Osteoblast (primary cell): ENCODE results near the gene SLC35A1. TPM values are rescaled to one million over a fixed set of nuclear protein-coding genes. Genes with fewer than 3 reads are reported as not detected.

Source experiments
- DNase-seq: peaks from one replicate; pipeline ENCODE4 v3.0.0; 2011; ENCODE audit warnings: low spot score, mixed read lengths; ENCODE audit not compliant: insufficient read length; ENCODE audit errors: missing footprints
- H2AFZ ChIP-seq: 2 replicates; pipeline ENCODE4 v1.6.0; 2011; ENCODE audit warnings: mild to moderate bottlenecking, low read length
- H3K27ac ChIP-seq: 2 replicates; pipeline ENCODE4 v1.5.1; 2011; ENCODE audit warnings: mild to moderate bottlenecking, low read depth, low read length, moderate library complexity
- H3K27me3 ChIP-seq: 2 replicates; pipeline ENCODE4 v1.6.0; 2012; ENCODE audit warnings: mild to moderate bottlenecking, control low read depth, inconsistent platforms, low read length, moderate library complexity; ENCODE audit not compliant: insufficient read depth
- H3K36me3 ChIP-seq: 2 replicates; pipeline ENCODE4 v1.5.1; 2011; ENCODE audit warnings: mild to moderate bottlenecking, low read length, control low read depth, moderate library complexity; ENCODE audit not compliant: insufficient read depth
- H3K4me1 ChIP-seq: 2 replicates; pipeline ENCODE4 v1.5.1; 2011; ENCODE audit warnings: mild to moderate bottlenecking, low read length, control low read depth, moderate library complexity; ENCODE audit not compliant: insufficient read depth
- H3K4me2 ChIP-seq: 2 replicates; pipeline ENCODE4 v1.6.0; 2011; ENCODE audit warnings: mild to moderate bottlenecking, low read length; ENCODE audit not compliant: insufficient read depth
- H3K4me3 ChIP-seq: fragments of 200-600 bp; sonication (generic); 3 replicates; pipeline ENCODE4 v1.5.1; 2012; ENCODE audit warnings: mild to moderate bottlenecking, low read length, inconsistent platforms; ENCODE audit not compliant: insufficient read depth
- H3K79me2 ChIP-seq: 2 replicates; pipeline ENCODE4 v1.6.0; 2012; ENCODE audit warnings: mild to moderate bottlenecking, low read length, control low read depth, inconsistent platforms; ENCODE audit not compliant: insufficient read depth
- H3K9me3 ChIP-seq: 2 replicates; pipeline ENCODE4 v1.5.1; 2011; ENCODE audit warnings: low read depth, low read length, control low read depth
- H4K20me1 ChIP-seq: 2 replicates; pipeline ENCODE4 v1.6.0; 2012; ENCODE audit warnings: mild to moderate bottlenecking, low read length, control low read depth; ENCODE audit not compliant: insufficient read depth
- CTCF ChIP-seq: IDR thresholded peaks from 2 replicates; pipeline ENCODE4 v1.5.1; 2011; ENCODE audit warnings: mild to moderate bottlenecking, low read depth, low read length, moderate library complexity; ENCODE audit errors: extremely low read depth
- total RNA-seq: library from RNA; depleted of rRNA; stranded (reverse); fragments of >200 nt; gene quantifications from 2 replicates; pipeline ENCODE4 v1.2.3, GENCODE V29; 2012

The SLC35A1 gene
- total RNA-seq, 1 donor: 15.6 TPM

DNA sequence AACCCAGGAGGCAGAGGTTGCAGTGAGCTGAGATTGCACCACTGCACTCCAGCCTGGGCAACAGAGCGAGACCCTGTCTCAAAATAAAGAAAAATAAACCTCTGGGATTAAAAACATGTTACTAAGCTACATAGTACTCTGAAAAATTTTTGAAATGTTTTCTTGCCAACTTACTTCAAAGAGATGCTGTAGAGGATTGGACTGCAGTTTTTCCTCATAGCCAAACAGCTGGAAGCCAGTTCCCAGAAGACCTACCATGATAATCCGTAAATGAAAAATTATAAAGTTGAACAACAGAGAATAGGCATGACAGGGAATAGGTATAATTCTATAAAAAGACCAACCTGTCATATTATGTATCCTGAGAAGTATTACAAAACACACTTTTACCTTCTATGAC is 69.0 kb downstream of the SLC35A1 start:
- Histone ChIP-seq H2AFZ (no peak overlapping the region), H3K27ac (no peak overlapping the region), H3K27me3 (no peaks in the 10 kb centered on the region), H3K4me3 (no peak overlapping the region), H3K9me3 (no peaks in the 10 kb centered on the region), H3K4me2 (no peak overlapping the region), H4K20me1 (no peaks in the 10 kb centered on the region), H3K36me3 (peaks cover 54% of the 10 kb centered on the region), H3K79me2 (no peaks in the 10 kb centered on the region), H3K4me1 (no peaks in the 10 kb centered on the region)
- no peak for DNase-seq
- TF ChIP-seq CTCF: no peak

GRCh38 chr6:87543696-87544473 is 71.1 kb downstream of the SLC35A1 start:
- H3K4me1 ChIP-seq: no peaks in the 10 kb centered on the region
- H4K20me1 ChIP-seq: no peaks in the 10 kb centered on the region
- no peaks in the 10 kb centered on the region for H3K27me3 ChIP-seq
- H3K79me2 ChIP-seq: no peaks in the 10 kb centered on the region
- H3K27ac ChIP-seq: no peak overlapping the region
- no peak for DNase-seq
- no peak overlapping the region for H3K4me3 ChIP-seq
- TF ChIP-seq CTCF: no peak
- no peak overlapping the region for H2AFZ ChIP-seq
- H3K9me3 ChIP-seq: no peaks in the 10 kb centered on the region
- no peak overlapping the region for H3K4me2 ChIP-seq
- peaks cover 56% of the 10 kb centered on the region for H3K36me3 ChIP-seq

GRCh38 chr6:87544474-87544735 is 71.6 kb downstream of the SLC35A1 start:
- Histone ChIP-seq H3K79me2 (no peaks in the 10 kb centered on the region), H3K4me1 (no peaks in the 10 kb centered on the region), H4K20me1 (no peaks in the 10 kb centered on the region), H3K27me3 (no peaks in the 10 kb centered on the region), H3K4me3 (no peak overlapping the region), H3K4me2 (no peak overlapping the region), H2AFZ (no peak overlapping the region), H3K9me3 (no peaks in the 10 kb centered on the region), H3K27ac (no peak overlapping the region), H3K36me3 (peaks cover 54% of the 10 kb centered on the region)
- TF ChIP-seq CTCF: no peak
- DNase-seq: no peak

DNA sequence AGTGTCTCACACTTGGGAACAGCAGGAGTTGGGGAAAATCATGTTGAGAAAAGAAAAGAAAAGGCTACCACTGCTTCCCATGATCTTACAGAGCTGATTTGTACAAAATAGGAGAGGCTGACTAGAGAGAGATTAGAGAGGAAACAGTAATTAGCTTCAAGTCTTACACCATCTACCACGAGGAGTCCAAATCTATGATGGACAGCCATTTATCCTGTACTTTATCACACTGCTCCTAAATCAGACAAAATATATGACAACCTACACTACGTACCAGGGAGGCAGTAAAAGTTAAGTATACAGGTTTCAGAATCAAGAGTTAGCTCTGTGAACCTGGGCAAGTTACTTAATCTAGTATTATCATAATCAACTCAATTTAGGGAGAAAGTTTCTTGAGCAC is 79.0 kb downstream of the SLC35A1 start:
- H4K20me1 ChIP-seq: peaks cover 4% of the 10 kb centered on the region
- H3K4me3 ChIP-seq: no peak overlapping the region
- H3K4me2 ChIP-seq: no peak overlapping the region
- no peak for DNase-seq
- H3K27me3 ChIP-seq: no peaks in the 10 kb centered on the region
- no peaks in the 10 kb centered on the region for H3K4me1 ChIP-seq
- no peaks in the 10 kb centered on the region for H3K9me3 ChIP-seq
- no peak overlapping the region for H3K27ac ChIP-seq
- peaks cover 37% of the 10 kb centered on the region for H3K36me3 ChIP-seq
- TF ChIP-seq CTCF: no peak
- H3K79me2 ChIP-seq: peaks cover 15% of the 10 kb centered on the region
- no peak overlapping the region for H2AFZ ChIP-seq
